WTC11 (cell line): Measurements from ENCODE around the gene HTR4. TPM values are rescaled to one million over a fixed set of nuclear protein-coding genes. Genes with fewer than 3 reads are reported as not detected.

ENCODE experiments used
- ATAC-seq: fragments of 200-7000 bp; cut with Tn5 transposase; 2 replicates; pipeline ENCODE4 v1.10.0; 2021; ENCODE audit warnings: mild to moderate bottlenecking, moderate library complexity
- CTCF ChIA-PET: fragments of 300-600 bp; sonication (Branson Sonifier 250); formaldehyde crosslinking; loops from one replicate; lab custom pipeline; 2021; ENCODE audit warnings: antibody characterized with exemption; lab: Charles Lee
- POLR2A ChIA-PET: fragments of 350-600 bp; sonication (Branson Sonifier 250); formaldehyde crosslinking; loops from one replicate; lab custom pipeline; 2021; ENCODE audit warnings: antibody characterized with exemption; lab: Charles Lee
- DNase-seq: peaks from one replicate; pipeline ENCODE4 v3.0.0; 2021; ENCODE audit warnings: low spot score
- H3K27ac Mint-ChIP-seq: 2 replicates; pipeline ENCODE4 v1.8.0; 2021; ENCODE audit warnings: mixed read lengths
- H3K27me3 Mint-ChIP-seq: 2 replicates; pipeline ENCODE4 v1.8.0; 2021; ENCODE audit warnings: low read depth, mild to moderate bottlenecking, moderate library complexity, mixed read lengths
- H3K36me3 Mint-ChIP-seq: 2 replicates; pipeline ENCODE4 v1.8.0; 2021; ENCODE audit warnings: mixed read lengths
- H3K4me1 Mint-ChIP-seq: 2 replicates; pipeline ENCODE4 v1.8.0; 2022; ENCODE audit warnings: mixed read lengths
- H3K4me3 Mint-ChIP-seq: 2 replicates; pipeline ENCODE4 v1.8.0; 2021; ENCODE audit warnings: mild to moderate bottlenecking, moderate library complexity, mixed read lengths
- H3K9me3 Mint-ChIP-seq: 2 replicates; pipeline ENCODE4 v1.8.0; 2021; ENCODE audit warnings: mixed read lengths
- ATF1 ChIP-seq: sonication (generic); formaldehyde crosslinking; IDR thresholded peaks from 2 replicates; pipeline ENCODE4 v1.8.1; 2023; ENCODE audit warnings: mild to moderate bottlenecking, moderate library complexity, missing genetic modification reagents
- ELF4 ChIP-seq: sonication (generic); formaldehyde crosslinking; IDR thresholded peaks from 2 replicates; pipeline ENCODE4 v1.8.1; 2022; ENCODE audit warnings: low read depth, mild to moderate bottlenecking, moderate library complexity, missing genetic modification reagents
- EMX1 ChIP-seq: fragments of 250-450 bp; sonication (Bioruptor Pico); IDR thresholded peaks from 2 replicates; pipeline ENCODE4 v1.8.0; 2021; ENCODE audit warnings: mild to moderate bottlenecking
- FOXP1 ChIP-seq: sonication (generic); formaldehyde crosslinking; IDR thresholded peaks from 2 replicates; pipeline ENCODE4 v1.8.0; 2022; ENCODE audit warnings: missing genetic modification reagents, mild to moderate bottlenecking, moderate library complexity, borderline replicate concordance
- GRHL2 ChIP-seq: fragments of 250-450 bp; sonication (Bioruptor Pico); IDR thresholded peaks from 2 replicates; pipeline ENCODE4 v1.8.0; 2022; ENCODE audit warnings: mild to moderate bottlenecking, moderate library complexity; ENCODE audit not compliant: insufficient replicate concordance, severe bottlenecking
- GTF2I ChIP-seq: fragments of 250-450 bp; sonication (Bioruptor Pico); conservative IDR thresholded peaks from 2 replicates; pipeline ENCODE4 v1.4.0; 2021; ENCODE audit warnings: mild to moderate bottlenecking
- NFATC4 ChIP-seq: fragments of 250-450 bp; sonication (Bioruptor Pico); IDR thresholded peaks from 2 replicates; pipeline ENCODE4 v1.9.0; 2021; ENCODE audit warnings: mild to moderate bottlenecking
- NR1H2 ChIP-seq: sonication (generic); formaldehyde crosslinking; IDR thresholded peaks from 2 replicates; pipeline ENCODE4 v1.9.0; 2021; ENCODE audit warnings: mild to moderate bottlenecking, moderate library complexity, missing genetic modification reagents
- SP1 ChIP-seq: sonication (generic); formaldehyde crosslinking; conservative IDR thresholded peaks from 2 replicates; pipeline ENCODE4 v1.8.1; 2022; ENCODE audit warnings: missing genetic modification reagents
- ZBTB21 ChIP-seq: sonication (generic); formaldehyde crosslinking; IDR thresholded peaks from 2 replicates; pipeline ENCODE4 v1.8.1; 2023; ENCODE audit warnings: mild to moderate bottlenecking, missing genetic modification reagents, borderline replicate concordance
- ZNF121 ChIP-seq: sonication (generic); formaldehyde crosslinking; IDR thresholded peaks from 2 replicates; pipeline ENCODE4 v1.8.0; 2023; ENCODE audit warnings: missing genetic modification reagents
- ZNF138 ChIP-seq: sonication (generic); formaldehyde crosslinking; conservative IDR thresholded peaks from 2 replicates; pipeline ENCODE4 v1.8.1; 2022; ENCODE audit warnings: mild to moderate bottlenecking, moderate library complexity, missing genetic modification reagents
- ZNF671 ChIP-seq: fragments of 250-450 bp; sonication (Bioruptor Pico); IDR thresholded peaks from 2 replicates; pipeline ENCODE4 v1.8.0; 2021; ENCODE audit warnings: mild to moderate bottlenecking
- total RNA-seq: library from RNA; stranded (reverse); gene quantifications from 3 replicates; pipeline ENCODE4 v1.2.3, GENCODE V29; 2021
- TF ChIP-seq, protein P1 (sequence below): sonication (generic); formaldehyde crosslinking; IDR thresholded peaks from 2 replicates; pipeline ENCODE4 v1.8.1; 2022; ENCODE audit warnings: mild to moderate bottlenecking, missing genetic modification reagents, moderate library complexity, borderline replicate concordance
- TF ChIP-seq, protein P2 (sequence below): fragments of 250-450 bp; sonication (Bioruptor Pico); IDR thresholded peaks from 2 replicates; pipeline ENCODE4 v1.9.0; 2021; ENCODE audit warnings: mild to moderate bottlenecking, borderline replicate concordance
- TF ChIP-seq, protein P3 (sequence below): sonication (generic); formaldehyde crosslinking; conservative IDR thresholded peaks from 2 replicates; pipeline ENCODE4 v1.8.1; 2022; ENCODE audit warnings: mild to moderate bottlenecking, missing genetic modification reagents
- TF ChIP-seq, protein P4 (sequence below): fragments of 250-450 bp; sonication (Bioruptor Pico); conservative IDR thresholded peaks from 2 replicates; pipeline ENCODE4 v1.9.0; 2021; ENCODE audit warnings: mild to moderate bottlenecking
- TF ChIP-seq, protein P5 (sequence below): sonication (generic); formaldehyde crosslinking; IDR thresholded peaks from 2 replicates; pipeline ENCODE4 v1.8.1; 2023; ENCODE audit warnings: mild to moderate bottlenecking, missing genetic modification reagents, moderate library complexity
- TF ChIP-seq, protein P6 (sequence below): sonication (generic); formaldehyde crosslinking; IDR thresholded peaks from 2 replicates; pipeline ENCODE4 v1.8.0; 2022; ENCODE audit warnings: mild to moderate bottlenecking, missing genetic modification reagents
- TF ChIP-seq, protein P7 (sequence below): sonication (generic); formaldehyde crosslinking; IDR thresholded peaks from 2 replicates; pipeline ENCODE4 v1.8.1; 2022; ENCODE audit warnings: low read depth, missing genetic modification reagents, borderline replicate concordance
- TF ChIP-seq, protein P8 (sequence below): sonication (generic); formaldehyde crosslinking; IDR thresholded peaks from 2 replicates; pipeline ENCODE4 v1.8.1; 2023; ENCODE audit warnings: mild to moderate bottlenecking, missing genetic modification reagents, moderate library complexity
- TF ChIP-seq, protein P9 (sequence below): sonication (generic); formaldehyde crosslinking; IDR thresholded peaks from 2 replicates; pipeline ENCODE4 v1.8.1; 2023; ENCODE audit warnings: mild to moderate bottlenecking, missing genetic modification reagents

HTR4 gene
- total RNA-seq, 1 experiment from 2014 or later = not detected

DNA sequence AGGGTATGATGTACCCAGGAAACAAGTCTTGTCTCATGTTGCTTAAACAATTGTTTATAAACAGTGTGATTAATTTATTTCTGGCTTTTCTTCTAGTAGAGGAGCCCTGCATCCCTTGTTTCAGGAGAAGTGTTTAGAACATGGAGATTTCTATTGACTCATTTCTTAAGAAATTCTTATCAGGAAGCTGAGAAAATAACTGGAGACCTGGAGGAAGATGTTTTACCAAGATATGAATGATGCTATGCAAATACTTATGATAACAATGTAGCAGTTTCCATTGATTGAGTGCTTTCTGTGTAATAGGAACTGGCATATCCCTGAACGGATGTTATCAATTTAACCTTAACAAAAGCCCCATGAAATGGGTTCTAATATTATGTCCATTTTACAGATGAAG, 162.0 kb downstream of the HTR4 start (continued):
- TF ChIP-seq, protein P1, sequence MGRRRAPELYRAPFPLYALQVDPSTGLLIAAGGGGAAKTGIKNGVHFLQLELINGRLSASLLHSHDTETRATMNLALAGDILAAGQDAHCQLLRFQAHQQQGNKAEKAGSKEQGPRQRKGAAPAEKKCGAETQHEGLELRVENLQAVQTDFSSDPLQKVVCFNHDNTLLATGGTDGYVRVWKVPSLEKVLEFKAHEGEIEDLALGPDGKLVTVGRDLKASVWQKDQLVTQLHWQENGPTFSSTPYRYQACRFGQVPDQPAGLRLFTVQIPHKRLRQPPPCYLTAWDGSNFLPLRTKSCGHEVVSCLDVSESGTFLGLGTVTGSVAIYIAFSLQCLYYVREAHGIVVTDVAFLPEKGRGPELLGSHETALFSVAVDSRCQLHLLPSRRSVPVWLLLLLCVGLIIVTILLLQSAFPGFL (CRISPR knock-in tag) = no peak
- TF ChIP-seq, protein P2, sequence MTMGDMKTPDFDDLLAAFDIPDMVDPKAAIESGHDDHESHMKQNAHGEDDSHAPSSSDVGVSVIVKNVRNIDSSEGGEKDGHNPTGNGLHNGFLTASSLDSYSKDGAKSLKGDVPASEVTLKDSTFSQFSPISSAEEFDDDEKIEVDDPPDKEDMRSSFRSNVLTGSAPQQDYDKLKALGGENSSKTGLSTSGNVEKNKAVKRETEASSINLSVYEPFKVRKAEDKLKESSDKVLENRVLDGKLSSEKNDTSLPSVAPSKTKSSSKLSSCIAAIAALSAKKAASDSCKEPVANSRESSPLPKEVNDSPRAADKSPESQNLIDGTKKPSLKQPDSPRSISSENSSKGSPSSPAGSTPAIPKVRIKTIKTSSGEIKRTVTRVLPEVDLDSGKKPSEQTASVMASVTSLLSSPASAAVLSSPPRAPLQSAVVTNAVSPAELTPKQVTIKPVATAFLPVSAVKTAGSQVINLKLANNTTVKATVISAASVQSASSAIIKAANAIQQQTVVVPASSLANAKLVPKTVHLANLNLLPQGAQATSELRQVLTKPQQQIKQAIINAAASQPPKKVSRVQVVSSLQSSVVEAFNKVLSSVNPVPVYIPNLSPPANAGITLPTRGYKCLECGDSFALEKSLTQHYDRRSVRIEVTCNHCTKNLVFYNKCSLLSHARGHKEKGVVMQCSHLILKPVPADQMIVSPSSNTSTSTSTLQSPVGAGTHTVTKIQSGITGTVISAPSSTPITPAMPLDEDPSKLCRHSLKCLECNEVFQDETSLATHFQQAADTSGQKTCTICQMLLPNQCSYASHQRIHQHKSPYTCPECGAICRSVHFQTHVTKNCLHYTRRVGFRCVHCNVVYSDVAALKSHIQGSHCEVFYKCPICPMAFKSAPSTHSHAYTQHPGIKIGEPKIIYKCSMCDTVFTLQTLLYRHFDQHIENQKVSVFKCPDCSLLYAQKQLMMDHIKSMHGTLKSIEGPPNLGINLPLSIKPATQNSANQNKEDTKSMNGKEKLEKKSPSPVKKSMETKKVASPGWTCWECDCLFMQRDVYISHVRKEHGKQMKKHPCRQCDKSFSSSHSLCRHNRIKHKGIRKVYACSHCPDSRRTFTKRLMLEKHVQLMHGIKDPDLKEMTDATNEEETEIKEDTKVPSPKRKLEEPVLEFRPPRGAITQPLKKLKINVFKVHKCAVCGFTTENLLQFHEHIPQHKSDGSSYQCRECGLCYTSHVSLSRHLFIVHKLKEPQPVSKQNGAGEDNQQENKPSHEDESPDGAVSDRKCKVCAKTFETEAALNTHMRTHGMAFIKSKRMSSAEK (CRISPR knock-in tag) = no peak
- TF ChIP-seq EMX1 (CRISPR knock-in tag) = no peak
- no peak for TF ChIP-seq ZNF121 (CRISPR knock-in tag)
- no peak for TF ChIP-seq ELF4 (CRISPR knock-in tag)
- TF ChIP-seq, all 79 proteins: peak for 0

DNA sequence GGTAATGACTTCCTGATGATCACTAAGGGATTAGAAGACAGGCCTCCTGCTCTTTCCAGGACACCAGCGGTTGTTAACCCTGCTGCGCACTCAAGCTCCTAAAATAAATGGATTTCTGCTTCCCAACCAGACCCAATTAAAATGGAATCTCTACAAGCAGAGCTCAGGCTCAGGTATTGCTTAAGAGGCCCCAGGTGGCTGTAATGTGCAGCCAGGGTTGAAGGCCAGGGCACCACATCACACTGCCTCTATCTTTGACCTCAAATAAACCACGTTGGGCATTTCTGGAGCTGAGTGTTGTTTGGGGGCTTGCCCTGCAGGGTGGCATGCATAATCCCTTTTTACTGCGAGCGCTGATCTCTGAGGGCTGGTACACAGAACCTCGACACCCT, 162.5 kb downstream of the HTR4 start:
- Mint-ChIP-seq H3K27ac (no peak overlapping the region), H3K36me3 (no peaks in the 10 kb centered on the region), H3K27me3 (peaks cover 27% of the 10 kb centered on the region), H3K4me1 (no peaks in the 10 kb centered on the region), H3K9me3 (no peaks in the 10 kb centered on the region), H3K4me3 (no peak overlapping the region)
- POLR2A ChIA-PET = no interaction called here
- no peak for ATAC-seq
- CTCF ChIA-PET = interaction anchor here (1.1 to 1.8 kb wide), 3 partner anchors 93 to 329 kb away, joined by 3 to 7 read pairs (median 4); no protein-coding TSS in a partner anchor
- DNase-seq = no peak
- TF ChIP-seq, protein P3, sequence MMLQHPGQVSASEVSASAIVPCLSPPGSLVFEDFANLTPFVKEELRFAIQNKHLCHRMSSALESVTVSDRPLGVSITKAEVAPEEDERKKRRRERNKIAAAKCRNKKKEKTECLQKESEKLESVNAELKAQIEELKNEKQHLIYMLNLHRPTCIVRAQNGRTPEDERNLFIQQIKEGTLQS = no peak
- no peak for TF ChIP-seq GTF2I
- no peak for TF ChIP-seq FOXP1 (CRISPR knock-in tag)
- TF ChIP-seq, protein P4, sequence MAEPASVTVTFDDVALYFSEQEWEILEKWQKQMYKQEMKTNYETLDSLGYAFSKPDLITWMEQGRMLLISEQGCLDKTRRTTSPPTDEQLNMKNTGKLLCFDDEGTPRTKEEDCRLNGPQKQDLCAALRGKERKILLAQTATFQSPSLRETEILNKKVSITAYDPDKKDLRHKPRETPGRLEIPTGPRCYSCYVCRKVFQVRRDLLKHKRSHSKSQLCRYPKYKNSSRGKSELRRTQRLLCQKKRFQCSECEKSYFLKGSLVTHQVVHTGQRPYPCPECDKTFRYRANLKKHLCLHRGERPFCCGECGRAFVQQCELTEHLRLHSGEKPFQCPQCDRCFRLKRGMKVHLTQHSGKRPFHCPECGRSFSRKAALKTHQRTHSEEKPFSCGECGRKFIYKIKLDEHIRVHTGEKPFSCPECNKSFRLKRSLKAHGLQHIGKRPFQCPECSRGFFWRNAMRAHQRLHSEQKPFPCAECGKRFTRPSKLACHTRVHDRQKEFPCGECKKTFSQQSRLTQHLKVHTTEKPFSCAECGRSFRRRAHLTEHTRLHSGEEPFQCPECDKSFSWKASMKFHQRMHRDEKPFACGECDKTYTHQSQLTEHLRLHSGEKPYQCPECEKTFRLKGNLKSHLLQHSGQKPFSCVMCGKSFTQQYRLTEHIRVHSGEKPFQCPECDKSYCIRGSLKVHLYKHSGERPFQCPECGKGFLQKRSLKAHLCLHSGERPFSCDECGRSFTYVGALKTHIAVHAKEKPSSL (CRISPR knock-in tag) = no peak
- no peak for TF ChIP-seq ZNF138 (CRISPR knock-in tag)
- no peak for TF ChIP-seq ZNF671
- no peak for TF ChIP-seq ATF1 (CRISPR knock-in tag)
- TF ChIP-seq ZBTB21 (CRISPR knock-in tag) = no peak
- TF ChIP-seq, protein P5, sequence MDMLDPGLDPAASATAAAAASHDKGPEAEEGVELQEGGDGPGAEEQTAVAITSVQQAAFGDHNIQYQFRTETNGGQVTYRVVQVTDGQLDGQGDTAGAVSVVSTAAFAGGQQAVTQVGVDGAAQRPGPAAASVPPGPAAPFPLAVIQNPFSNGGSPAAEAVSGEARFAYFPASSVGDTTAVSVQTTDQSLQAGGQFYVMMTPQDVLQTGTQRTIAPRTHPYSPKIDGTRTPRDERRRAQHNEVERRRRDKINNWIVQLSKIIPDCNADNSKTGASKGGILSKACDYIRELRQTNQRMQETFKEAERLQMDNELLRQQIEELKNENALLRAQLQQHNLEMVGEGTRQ = no peak
- no peak for TF ChIP-seq SP1
- no peak for TF ChIP-seq NR1H2
- TF ChIP-seq GRHL2 (CRISPR knock-in tag) = no peak
- TF ChIP-seq, protein P6, sequence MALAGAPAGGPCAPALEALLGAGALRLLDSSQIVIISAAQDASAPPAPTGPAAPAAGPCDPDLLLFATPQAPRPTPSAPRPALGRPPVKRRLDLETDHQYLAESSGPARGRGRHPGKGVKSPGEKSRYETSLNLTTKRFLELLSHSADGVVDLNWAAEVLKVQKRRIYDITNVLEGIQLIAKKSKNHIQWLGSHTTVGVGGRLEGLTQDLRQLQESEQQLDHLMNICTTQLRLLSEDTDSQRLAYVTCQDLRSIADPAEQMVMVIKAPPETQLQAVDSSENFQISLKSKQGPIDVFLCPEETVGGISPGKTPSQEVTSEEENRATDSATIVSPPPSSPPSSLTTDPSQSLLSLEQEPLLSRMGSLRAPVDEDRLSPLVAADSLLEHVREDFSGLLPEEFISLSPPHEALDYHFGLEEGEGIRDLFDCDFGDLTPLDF = no peak
- no peak for TF ChIP-seq NFATC4 (CRISPR knock-in tag)
- TF ChIP-seq, protein P7, sequence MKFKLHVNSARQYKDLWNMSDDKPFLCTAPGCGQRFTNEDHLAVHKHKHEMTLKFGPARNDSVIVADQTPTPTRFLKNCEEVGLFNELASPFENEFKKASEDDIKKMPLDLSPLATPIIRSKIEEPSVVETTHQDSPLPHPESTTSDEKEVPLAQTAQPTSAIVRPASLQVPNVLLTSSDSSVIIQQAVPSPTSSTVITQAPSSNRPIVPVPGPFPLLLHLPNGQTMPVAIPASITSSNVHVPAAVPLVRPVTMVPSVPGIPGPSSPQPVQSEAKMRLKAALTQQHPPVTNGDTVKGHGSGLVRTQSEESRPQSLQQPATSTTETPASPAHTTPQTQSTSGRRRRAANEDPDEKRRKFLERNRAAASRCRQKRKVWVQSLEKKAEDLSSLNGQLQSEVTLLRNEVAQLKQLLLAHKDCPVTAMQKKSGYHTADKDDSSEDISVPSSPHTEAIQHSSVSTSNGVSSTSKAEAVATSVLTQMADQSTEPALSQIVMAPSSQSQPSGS = no peak
- TF ChIP-seq, protein P8, sequence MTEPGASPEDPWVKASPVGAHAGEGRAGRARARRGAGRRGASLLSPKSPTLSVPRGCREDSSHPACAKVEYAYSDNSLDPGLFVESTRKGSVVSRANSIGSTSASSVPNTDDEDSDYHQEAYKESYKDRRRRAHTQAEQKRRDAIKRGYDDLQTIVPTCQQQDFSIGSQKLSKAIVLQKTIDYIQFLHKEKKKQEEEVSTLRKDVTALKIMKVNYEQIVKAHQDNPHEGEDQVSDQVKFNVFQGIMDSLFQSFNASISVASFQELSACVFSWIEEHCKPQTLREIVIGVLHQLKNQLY (CRISPR knock-in tag) = no peak
- TF ChIP-seq, protein P9, sequence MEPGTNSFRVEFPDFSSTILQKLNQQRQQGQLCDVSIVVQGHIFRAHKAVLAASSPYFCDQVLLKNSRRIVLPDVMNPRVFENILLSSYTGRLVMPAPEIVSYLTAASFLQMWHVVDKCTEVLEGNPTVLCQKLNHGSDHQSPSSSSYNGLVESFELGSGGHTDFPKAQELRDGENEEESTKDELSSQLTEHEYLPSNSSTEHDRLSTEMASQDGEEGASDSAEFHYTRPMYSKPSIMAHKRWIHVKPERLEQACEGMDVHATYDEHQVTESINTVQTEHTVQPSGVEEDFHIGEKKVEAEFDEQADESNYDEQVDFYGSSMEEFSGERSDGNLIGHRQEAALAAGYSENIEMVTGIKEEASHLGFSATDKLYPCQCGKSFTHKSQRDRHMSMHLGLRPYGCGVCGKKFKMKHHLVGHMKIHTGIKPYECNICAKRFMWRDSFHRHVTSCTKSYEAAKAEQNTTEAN = no peak
